Stimulated activated CD8-positive, alpha-beta memory T cell treated with anti-CD3 and anti-CD28 coated beads, Interleukin-4, amount 100 ng/mL, for 48 hours (primary cell): Measurements from ENCODE around the gene CLEC14A.

Experiments
- DNase-seq: peaks from one replicate; pipeline ENCODE4 v3.0.0-alpha.2; 2020

The CLEC14A gene

DNA sequence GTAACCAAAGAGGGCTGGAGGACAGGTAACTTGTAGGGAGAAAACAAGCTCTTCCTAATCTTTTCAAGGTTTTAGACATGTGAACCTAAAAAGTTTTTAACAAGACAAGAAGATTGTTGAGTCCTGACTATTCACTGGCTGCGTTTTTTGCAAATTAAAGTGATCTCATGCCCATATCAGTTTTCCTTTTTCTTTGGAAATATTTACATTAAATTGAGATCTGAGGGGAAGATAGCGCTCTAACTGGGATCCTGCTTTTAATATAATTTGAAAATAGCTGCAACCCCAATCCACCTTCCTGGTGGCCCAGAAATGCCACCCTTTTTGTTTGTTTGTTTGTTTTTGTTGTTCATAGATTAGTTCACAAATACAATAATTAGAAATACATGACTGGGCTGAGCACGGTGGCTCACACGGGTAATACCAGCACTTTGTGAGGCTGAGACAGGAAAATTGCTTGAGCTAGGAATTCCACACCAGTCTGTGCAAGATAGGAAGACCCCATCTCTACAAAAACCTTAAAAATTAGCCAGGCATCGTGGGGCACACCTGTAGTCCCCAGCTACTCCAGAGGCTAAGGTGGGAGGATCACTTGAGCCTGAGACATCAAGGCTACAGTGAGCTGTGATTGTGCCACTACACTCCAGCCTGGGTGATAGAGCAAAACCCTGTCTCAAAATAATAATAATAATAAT, 50.6 kb downstream of the CLEC14A start:
- DNase-seq: no peak

DNA sequence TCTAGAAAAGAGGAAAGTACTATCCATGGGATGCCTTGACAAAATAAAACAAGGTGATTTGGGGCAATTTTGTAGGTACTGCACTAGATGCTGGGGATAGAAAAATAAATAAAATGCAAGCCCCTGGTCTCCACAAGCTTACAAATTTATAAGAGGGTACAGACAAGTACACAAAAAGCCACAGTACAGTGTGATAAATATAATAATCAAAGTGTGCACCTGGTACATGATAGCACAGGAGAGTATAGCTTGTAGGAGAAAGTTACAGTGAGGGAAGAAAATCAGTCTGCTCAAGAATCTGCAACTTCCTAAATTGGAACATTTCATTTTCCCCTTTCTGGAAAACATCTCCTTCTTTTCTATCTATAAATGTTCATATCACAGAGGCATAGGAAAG, 51.2 kb downstream of the CLEC14A start:
- no peak for DNase-seq
